Smooth muscle cell of the brain vasculature (primary cell): ENCODE data around the gene GCKR.

Experiments used
- DNase-seq: peaks from one replicate; pipeline ENCODE4 v3.0.0-alpha.2; 2012; ENCODE audit warnings: low read depth, low spot score

Gene GCKR

GRCh38 chr2:27571681-27572080, 75.0 kb downstream of the GCKR start:
- no peak for DNase-seq

GRCh38 chr2:27572439-27572838, 75.8 kb downstream of the GCKR start:
- no peak for DNase-seq

GRCh38 chr2:27572998-27573429, 76.4 kb downstream of the GCKR start:
- DNase-seq = no peak
